ENCODE results near the gene FBRSL1. TPM values are rescaled to one million over a fixed set of nuclear protein-coding genes. Genes with fewer than 3 reads are reported as not detected.
"Not testable (repeated sequence)": the region's sequence is repeated elsewhere in the genome, so short reads cannot be mapped to it uniquely, and the experiment has no call there.

Gene FBRSL1
- total RNA-seq: 44.9 TPM

DNA sequence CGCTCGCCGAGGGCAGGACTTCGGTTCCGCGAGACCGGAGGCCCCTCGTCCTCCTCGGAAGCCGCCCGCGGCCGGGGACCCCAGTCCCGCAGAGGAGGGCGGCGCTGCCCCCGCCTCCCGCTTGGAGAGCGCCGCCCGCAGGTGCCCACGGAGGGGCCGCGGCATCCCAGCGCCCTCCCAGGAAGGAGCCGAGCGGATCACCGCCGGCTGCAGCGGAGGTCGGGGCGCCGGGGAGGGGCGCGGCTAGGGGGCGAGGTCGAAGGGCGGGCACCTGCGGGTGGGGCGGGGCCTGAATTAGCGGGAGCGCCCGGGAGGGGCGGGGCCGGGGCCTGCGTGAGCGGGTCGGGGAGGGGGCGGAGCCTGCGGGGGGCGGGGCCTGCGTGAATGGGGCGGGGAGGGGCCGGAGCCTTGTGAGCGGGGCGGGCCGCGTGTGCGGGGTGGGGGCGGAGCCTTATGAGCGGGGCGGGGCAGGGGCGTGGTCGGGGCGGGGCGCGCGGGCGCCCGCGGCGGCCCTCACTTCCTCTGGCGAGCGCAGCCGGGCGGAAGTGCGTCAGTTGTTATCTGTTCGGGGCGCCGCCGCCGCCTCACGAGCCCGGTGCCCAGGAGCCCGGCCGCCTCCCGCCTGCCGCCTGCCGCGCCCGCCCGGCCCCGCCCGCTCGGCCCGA is at the start of gene FBRSL1:
TSS of gene FBRSL1 (plus strand) at position 550 of the 665 bp plus-strand sequence.
- DNase-seq (ENCODE audit: low spot score) (peak; percentile 93), ATAC-seq (peak; percentile 77)

GRCh38 chr12:132440420-132440819 is 49.5 kb upstream of the FBRSL1 start:
- not testable (repeated sequence) for DNase-seq (ENCODE audit: low spot score); ATAC-seq

DNA sequence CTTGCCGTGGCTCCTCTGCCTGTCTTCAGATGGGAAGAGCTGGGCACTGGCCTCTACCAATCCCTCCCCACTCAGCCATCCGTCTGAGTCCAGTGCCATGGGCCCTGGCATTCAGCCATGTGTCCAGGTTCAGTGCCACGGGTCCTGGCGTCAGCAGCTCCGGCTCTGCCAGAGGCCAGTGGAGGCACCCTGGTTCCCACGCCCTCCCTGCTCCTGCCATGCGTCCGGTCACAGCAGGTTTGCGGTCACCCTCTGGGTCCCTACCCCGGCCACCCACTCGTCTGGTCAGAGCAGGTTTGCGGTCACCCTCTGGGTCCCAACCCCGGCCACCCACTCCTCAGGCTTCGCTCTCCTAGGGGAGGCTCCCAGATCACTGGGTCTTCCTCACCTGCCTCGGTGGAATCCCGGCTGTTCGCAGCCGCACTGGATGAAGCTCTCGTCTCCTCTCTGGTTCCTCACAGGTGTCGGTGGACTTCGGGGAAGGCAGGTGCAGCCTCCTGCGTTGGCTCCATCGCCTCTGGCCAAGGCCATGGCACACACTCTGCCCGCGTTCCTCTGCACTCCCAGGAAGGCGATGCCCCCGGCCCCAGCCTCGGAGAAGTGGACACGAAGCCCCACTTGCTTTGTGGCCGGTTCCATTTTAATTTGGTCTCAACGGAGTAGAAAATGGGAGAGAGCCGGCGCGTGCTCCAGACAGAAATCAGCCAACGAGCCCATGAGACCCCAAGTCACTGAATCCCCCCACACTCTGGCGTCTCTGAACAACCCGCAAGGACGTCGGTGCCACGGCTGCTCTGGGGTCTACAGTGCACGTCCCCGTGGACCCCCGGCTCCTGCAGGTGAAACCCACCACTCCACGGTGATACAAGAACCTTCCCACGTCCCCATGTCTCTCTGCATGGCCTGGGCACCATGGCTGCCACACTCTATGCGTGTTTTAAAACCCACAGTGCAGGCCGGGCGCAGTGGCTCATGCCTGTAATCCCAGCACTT is 47.8 kb upstream of the FBRSL1 start:
- peak; percentile 46 for ATAC-seq
- no peak for DNase-seq (ENCODE audit: low spot score)

DNA sequence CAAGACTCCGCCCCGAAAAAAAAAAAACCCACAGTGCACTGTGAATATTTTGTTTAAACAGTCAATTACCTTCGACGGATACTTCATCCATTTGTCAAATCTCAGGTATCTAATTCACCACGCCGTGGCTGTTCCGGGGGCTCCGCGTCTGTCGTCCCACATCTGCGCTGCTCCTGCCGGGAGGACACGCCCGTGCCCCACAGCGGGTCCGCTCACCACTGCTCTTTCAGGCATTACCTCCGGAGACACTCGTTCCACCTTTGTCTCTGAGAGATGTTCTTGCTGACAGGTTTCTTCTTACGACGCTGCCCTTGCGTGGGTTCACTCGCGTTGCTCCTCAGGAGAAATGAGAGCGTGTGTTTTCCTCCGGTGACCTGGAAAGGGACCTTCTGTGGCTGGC is 46.9 kb upstream of the FBRSL1 start:
- DNase-seq (ENCODE audit: low spot score) (no peak), ATAC-seq (no peak)

DNA sequence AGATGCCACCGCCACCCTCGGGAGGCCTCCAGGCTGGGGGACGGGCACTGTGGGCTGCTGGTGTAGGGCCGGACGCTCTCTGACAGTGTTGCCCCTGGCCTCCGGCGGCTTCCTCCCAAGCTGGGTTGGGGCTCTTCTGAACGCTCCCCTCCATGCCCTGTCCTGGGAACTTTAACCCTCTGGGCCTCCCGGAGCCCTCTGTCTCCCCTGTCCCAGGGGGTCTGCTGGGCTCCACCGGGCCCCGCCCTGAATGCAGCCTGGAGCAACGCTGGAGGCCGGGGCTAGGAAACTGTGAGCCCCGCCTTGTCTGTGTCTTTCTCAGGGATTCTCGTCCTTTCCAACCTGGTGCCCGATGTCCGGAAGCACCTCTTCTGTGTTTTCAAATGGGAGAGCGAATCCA is 45.7 kb upstream of the FBRSL1 start:
- DNase-seq (ENCODE audit: low spot score) (no peak), ATAC-seq (no peak)

DNA sequence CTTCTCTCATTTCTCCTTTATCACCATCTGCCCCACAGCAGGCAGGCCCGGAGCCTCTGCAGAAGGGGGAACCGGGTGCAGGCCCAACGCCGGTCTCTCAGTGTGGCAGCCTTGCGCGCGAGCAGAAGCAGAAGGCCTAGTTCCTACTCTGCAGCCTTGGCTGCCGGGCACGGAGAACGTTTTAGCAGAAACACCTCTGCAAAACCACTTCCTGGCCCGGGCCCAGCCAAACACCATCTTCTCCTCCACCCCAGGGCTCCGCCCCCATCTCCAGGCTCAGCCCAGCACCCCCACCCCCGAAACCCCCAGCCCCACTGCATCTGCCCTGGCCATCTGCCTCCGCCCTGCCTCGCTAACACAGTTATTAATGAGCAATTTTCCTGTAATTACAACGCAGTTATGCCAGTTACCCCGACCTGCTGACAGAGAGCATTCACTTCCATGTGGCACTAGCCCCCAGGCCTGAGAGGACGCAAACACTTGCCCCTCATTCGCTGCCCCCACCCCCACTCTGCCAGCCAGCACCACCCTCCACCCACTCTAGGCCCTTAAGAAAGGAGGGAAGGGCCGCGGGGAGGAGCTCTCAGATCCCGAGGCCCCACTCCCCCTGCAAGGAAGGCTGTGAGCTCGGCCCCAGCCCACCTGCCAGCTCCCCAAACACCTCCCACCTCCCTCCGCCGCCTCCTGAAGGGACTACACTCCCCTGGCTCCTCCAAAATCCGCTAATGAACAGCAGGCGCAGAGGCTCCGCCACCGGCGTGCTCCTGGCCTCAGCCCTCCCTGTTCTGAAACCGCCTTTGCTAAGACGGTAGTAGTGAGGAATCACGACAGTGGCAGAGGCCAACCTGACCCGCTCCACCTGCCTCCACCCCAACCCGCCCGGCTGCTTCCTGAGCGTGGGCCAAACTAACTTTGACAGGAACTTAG is 44.7 kb upstream of the FBRSL1 start:
- ATAC-seq: peak; percentile 31
- DNase-seq (ENCODE audit: low spot score): no peak

DNA sequence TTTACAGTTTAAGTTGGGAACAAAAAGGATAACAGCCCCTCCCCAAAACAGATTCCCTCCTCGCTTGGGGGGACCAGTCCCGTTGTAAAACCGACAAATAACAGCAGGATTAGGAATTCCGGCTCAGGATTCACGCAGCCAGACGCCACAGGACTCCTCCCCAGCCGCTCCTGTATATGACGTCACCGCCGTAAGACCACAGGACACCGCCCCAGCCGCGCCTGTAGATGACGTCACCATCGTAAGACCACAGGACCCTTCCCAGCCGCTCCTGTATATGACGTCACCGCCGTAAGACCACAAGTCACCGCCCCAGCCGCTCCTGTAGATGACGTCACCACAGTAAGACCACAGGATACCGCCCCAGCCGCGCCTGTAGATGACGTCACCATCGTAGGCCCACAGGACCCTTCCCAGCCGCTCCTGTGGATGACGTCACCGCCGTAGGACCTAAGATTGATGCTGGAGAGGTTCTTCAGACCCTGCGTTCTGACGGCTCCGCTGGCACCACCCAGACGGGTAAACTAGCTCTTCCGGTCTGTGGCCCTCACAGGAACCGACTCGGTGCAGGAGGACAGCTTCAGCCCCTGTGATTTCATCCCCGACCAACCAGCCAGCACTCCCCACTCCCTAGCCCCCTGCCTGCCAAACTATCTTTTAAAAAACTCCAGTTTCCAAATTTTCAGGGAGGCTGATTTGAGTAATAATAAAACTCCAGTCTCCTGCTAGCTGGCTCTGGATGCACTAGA is 43.9 kb upstream of the FBRSL1 start:
- DNase-seq (ENCODE audit: low spot score) (no peak), ATAC-seq (no peak)

- ATAC-seq: no peak
- DNase-seq (ENCODE audit: low spot score): no peak
Measured at GRCh38 chr12:132446633-132447326, 43.2 kb upstream of the FBRSL1 start.

- ATAC-seq (no peak), DNase-seq (ENCODE audit: low spot score) (no peak)
Measured at GRCh38 chr12:132447327-132447720, 42.6 kb upstream of the FBRSL1 start.

- ATAC-seq (no peak), DNase-seq (ENCODE audit: low spot score) (no peak)
Measured at GRCh38 chr12:132447731-132448462, 42.1 kb upstream of the FBRSL1 start.

DNA sequence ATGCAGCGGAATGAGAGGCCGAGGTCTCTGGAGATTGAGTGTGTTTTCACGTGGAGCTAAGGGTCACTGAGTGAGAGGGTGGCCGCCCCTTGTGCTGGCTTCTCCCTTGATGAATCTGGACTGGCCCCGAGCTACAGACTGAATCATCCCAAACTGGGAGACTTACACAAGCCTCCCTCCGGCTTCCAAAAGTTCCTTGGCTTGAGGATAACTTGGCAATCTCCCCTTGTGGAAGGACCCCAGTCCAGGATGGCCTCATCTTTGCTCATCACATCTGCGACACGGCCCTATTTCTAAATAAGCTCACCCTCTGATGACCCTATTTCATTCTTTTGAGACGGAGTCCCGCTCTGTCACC is 41.5 kb upstream of the FBRSL1 start:
- no peak for DNase-seq (ENCODE audit: low spot score)
- no peak for ATAC-seq

DNA sequence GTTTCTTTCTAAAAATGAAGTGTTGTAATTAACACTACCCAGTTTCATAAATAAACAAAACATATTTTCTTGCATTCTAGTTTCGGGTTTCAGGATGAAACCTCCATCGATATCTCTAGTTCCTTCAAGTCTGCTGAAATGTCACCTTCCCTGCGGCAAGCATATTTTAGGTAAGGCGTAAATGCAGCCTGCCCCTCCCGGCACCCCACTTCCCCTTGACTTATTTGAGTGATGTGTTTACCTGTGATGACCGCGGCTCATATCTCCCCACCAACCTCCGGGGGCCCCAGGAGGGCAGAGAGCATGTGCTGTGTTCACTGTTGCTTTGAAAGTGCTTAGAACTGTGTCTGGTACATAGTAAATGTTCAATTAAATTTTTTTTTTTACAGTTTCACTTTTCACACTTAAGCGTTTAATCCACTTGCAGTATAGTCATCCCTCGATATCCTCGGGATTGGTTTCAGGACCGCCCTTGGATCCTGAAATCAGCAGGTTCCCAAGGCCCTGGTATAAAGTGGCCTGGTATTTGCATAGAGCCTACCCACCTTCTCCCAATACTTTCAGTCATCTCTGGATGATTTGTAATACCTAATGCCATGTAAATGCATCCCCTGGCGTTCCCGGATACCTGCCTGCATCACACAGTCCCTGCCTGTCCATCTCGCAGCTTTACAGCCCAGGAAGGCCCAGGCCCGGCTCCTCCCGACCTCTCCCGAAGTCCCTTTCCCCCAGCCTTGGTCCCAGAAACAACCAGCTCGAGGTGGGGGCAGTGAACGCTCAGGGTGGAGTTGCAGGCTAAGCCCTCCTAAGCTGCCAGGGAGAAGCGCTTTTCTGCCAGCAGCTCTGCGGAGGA is 40.2 kb upstream of the FBRSL1 start:
- ATAC-seq: no peak
- no peak for DNase-seq (ENCODE audit: low spot score)

DNA sequence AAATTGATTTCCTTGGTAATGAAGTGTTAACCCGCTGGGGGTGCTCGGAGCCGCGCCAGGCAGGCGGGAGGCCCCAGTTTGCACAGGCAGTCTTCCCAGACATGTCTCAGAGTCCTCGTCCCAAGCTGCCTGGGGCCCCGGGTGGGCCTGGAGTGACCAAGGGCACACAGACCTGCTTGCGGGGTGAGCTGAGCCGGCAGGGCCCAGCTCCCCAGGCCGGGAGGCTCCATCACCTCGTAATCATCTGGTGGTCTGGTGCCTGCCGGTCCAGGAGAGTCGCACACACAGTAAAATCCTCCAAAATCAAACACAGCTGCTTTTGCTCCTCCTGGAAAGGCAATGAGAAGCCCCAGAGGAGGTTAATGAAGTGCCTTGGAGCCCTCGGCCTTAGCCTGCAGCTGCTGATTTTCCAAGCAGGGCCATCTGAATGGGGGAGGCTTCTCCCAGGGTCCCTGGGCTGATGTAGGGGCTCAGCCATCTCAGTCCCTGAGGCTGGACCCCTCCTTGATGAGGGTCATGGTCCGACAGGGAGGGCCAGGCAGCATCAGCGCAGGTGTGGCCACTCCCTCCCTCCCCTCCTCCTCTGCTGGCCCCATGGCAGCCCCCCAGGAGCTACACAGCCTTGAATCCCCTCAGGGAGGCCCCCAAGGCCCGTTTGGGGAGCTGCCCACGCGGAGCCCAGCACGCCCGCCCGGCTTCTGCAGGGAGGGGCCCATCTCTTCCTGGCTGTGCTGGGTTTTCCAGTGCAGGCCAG is 39.4 kb upstream of the FBRSL1 start:
- no peak for DNase-seq (ENCODE audit: low spot score)
- no peak for ATAC-seq

DNA sequence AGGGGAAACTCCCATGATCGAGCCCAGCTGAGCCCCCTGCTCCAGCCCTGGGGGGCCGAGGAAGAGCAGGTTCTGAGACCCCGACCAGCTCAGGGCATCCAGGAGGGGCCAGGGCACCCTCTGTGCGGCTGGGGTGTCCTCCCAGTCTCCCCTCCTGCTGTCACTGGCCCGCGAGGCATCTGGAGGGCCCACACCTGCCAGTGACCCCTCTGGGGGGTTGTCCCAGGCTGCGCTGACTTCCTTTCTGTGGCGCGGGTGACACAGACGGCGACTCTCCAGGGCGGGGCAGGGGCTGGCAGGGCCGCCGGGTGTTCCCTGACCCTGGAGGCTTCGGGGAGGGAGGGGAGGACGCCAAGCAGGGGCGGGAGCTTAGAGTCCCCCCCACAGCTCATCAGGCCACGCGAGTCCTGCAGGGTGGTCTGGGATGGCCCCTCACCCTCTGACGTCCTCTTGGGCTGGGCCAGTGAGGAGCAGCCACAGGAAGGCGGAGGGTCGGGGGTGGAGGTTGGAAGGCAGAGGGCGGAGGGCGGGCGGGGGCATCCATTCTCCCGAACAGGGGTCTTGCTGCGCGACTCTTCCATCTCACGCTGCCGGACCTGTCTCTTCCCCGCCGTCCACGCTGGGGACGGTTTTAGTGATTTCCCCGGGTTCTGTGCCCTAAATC is 38.6 kb upstream of the FBRSL1 start:
- DNase-seq (ENCODE audit: low spot score): no peak
- no peak for ATAC-seq

DNA sequence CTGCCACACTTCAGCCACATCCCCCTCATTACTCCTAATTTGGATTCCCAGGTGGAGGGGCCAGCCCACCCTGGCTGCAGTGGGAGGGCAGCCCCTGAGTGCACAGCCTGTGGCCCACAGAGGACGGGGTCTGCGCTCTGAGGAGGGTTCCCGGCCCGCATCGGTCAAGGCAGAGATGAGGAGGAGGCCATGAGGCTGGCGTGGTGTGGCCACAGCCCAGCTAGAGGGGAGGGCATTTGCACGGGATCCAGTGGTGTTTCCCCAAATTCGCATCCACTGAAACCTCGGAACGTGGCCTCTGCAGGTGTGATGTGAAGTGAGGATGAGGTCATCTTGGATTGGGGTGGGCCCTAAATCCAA is 38.1 kb upstream of the FBRSL1 start:
- DNase-seq (ENCODE audit: low spot score) (no peak), ATAC-seq (no peak)

DNA sequence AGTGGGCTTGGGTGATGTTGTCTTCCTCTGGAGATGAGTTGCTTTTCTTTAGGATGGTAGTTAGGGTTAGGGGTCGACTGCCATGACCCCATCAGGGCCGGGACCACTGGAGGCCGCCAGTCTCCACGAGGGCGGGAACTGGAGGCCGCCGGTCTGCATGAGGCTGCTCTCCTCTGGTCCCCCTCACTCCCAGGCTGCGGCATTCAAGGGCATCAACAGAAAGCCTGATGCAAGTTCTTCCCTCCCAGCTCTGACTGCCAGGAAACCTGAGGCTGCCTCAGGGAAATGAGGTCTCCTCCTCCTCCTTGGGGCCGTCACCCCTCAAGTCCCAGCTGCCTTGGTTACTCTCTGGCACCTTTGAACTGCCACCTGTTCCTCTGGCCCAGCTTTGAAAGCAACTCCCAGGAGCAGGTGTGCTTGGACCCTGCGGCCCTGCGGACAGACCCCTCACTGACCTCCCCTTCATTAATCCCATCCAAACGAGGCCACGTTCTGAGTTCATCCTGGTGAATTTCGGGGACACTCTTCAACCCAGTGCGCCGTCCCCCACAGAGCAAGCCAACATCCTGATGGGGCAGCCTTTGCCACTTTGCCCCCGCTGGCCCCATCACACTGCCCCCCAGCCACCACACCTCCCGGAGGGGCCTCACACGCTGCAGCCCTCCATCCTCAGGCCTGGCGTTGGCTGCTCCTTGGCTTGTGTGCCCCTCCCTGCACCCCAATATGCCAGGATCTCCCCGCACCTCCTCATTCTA is 37.2 kb upstream of the FBRSL1 start:
- no peak for ATAC-seq
- DNase-seq (ENCODE audit: low spot score): no peak
